Heart left ventricle (tissue), 16 donors: ENCODE measurements around the gene SCN11A. TPM values are rescaled to one million over a fixed set of nuclear protein-coding genes. Genes with fewer than 3 reads are reported as not detected.

Experiments used
- ATAC-seq, 4 donors: fragments of 200-7000 bp; cut with Tn5 transposase; one replicate each; pipeline ENCODE4 v1.9.1; 2020 to 2022; ENCODE audit warnings: moderate library complexity in 4 of 4, mild to moderate bottlenecking in 3 of 4, moderate number of reproducible peaks in 1 of 4
- DNase-seq, 5 donors: peaks; one replicate each; pipeline ENCODE4 v3.0.0-alpha.2; 2020
- H3K27ac ChIP-seq, 12 donors: fragments of 200-600 bp; sonication (generic) in 4 of 12; one replicate each; pipeline versions ENCODE4 v1.5.0 to v1.8.0; 2016 to 2022; ENCODE audit warnings: mild to moderate bottlenecking in 2 of 12
- H3K27me3 ChIP-seq, 9 donors: fragments of 200-600 bp; sonication (generic) in 2 of 9; one replicate each; pipeline versions ENCODE4 v1.5.1 to v1.8.0; 2016 to 2022; ENCODE audit warnings: mild to moderate bottlenecking in 3 of 9
- H3K36me3 ChIP-seq, 9 donors: fragments of 200-600 bp; sonication (generic) in 2 of 9; one replicate each; pipeline versions ENCODE4 v1.5.0 to v1.8.0; 2018 to 2022; ENCODE audit warnings: mild to moderate bottlenecking in 2 of 9
- H3K4me1 ChIP-seq, 12 donors: fragments of 200-600 bp; sonication (generic) in 4 of 12; one replicate each; pipeline versions ENCODE4 v1.5.0 to v1.8.0; 2016 to 2022; ENCODE audit warnings: mild to moderate bottlenecking in 3 of 12
- H3K4me3 ChIP-seq, 12 donors: fragments of 200-600 bp; sonication (generic) in 4 of 12; one replicate each; pipeline versions ENCODE4 v1.5.0 to v1.8.0; 2017 to 2022; ENCODE audit warnings: mild to moderate bottlenecking in 9 of 12, moderate library complexity in 4 of 12
- H3K9me3 ChIP-seq, 12 donors: fragments of 200-600 bp; sonication (generic) in 4 of 12; one replicate each; pipeline versions ENCODE4 v1.5.0 to v1.8.0; 2016 to 2022; ENCODE audit warnings: mild to moderate bottlenecking in 1 of 12
- CTCF ChIP-seq, 12 donors: fragments of 200-600 bp; sonication (generic) in 4 of 12; IDR thresholded peaks; one replicate each; pipeline versions ENCODE4 v1.5.0 to v1.8.0; 2018 to 2022; ENCODE audit warnings: antibody characterized with exemption in 12 of 12, mild to moderate bottlenecking in 5 of 12
- POLR2A ChIP-seq, 2 donors: fragments of 450-650 bp; IDR thresholded peaks; one replicate each; pipeline ENCODE4 v1.6.1; 2017; ENCODE audit warnings: antibody characterized with exemption in 2 of 2, mild to moderate bottlenecking in 2 of 2, moderate library complexity in 2 of 2
- WGBS, 4 donors: extraction: QIAGEN DNeasy Blood & Tissue Kit in 2 of 4; methylation state at CpG; one replicate each; pipeline versions ENCODE4 v1.1.5 to v1.1.7; 2013 to 2018; 5-methylcytosine and 5-hydroxymethylcytosine counted together
- intact Hi-C, 10 donors: fragments of 100-400 bp; cut with DNase I; formaldehyde crosslinking; loops; one replicate each; pipeline versions ENCODE4 v1.11.1 to v1.14.2; 2022
- polyA plus RNA-seq, 2 donors: library from polyadenylated mRNA; stranded (reverse); fragments of 200-250 nt; gene quantifications; one replicate each; pipeline ENCODE4 v1.2.3, GENCODE V29; 2013
- total RNA-seq, 9 donors: library from RNA; depleted of rRNA in 2 of 9; stranded (reverse); fragments of >200 nt in 2 of 9; fragmentation: NEBNext Ultra II Directional in 3 of 9; extraction: Animal tissue kit (Norgen Biotek cat#: 25700) in 3 of 9; gene quantifications; one replicate each; pipeline versions ENCODE4 v1.1.0 to v1.2.4, GENCODE V29; 2016 to 2023
- donor health status: ischemic (EF 13 %, LVEDD 7.1; RV severe dilation, severe dysfunction).
- donor health status: healthy with polysubstance abuse.
- donor health status: DM: no; HTN: yes; CAD: no.
- donor health status: DM: no; HTN: no; CAD: no.
- donor health status: ischemic (EF 25% LVEDD 6.9; RV normal size, moderate dysfunction).
- donor health status: ischemic (EF 25% LVEDD 5.7; RV mildly dilated, moderate dysfunction).
- donor health status: healthy.
- donor health status: DM: yes; HTN: yes; CAD: no.
- donor health status: ischemic (EF 35%, LVEDD 5.7; RV mildly dilated, moderate dysfunction).
- donor health status: nonischemic (EF 11% LVEDD 7.7; RV severe dilation, severe dysfunction).
- donor health status: DM: yes; HTN: yes; CAD: no.
- donor health status: PGD.
- donor health status: ischemic (EF 29% LVEDD 5.4; RV normal size, mild dysfunction).
- donor health status: nonischemic (EF 23%, LVEDD 6.1; RV moderate dilation, normal function).

The SCN11A gene
- total and polyA plus RNA-seq, 11 donors = 0.03 to 0.13 (median 0.08) TPM; not detected in 4

DNA sequence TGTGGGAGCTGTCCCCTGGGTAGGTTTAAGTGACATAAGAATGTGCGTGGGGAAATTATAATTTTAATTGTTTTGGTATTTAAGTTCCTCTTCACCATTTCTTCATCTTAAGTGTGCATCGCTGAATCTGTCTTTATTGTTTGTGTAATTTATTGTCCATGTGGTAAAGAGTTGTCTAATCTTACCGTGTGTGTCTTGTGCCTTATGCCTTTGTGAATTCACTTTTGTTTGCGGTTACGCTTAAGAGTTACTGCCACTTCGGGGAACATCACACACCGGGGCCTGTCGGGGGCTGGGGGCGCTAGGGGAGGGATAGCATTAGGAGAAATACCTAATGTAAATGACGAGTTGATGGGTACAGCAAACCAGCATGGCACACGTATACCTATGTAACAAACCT, 839 bp upstream of the SCN11A start:
- H3K27ac ChIP-seq = peak overlapping the region in 10 of 12 donors; percentile 84 to 93 (median 90)

GRCh38 chr3:39050029-39050428, 1.7 kb downstream of the SCN11A start:
- Histone ChIP-seq H3K9me3 (no peaks in the 10 kb centered on the region), H3K4me1 (peaks cover 4 to 40% (median 23%) of the 10 kb centered on the region in 12 donors), H3K36me3 (no peaks in the 10 kb centered on the region), H3K27me3 (no peaks in the 10 kb centered on the region), H3K4me3 (no peak overlapping the region), H3K27ac (peak overlapping the region in 1 of 12 donors; percentile 3)
- intact Hi-C loops = loop anchor here in 1 of 10 donors (5.0 kb wide), 1 partner anchor 57 kb away; the partner anchor contains the start of genes GORASP1 and TTC21A
- ATAC-seq (no peak), DNase-seq (no peak)
- TF ChIP-seq CTCF (IDR thresholded peaks at IDR 0.05) = no peak
- no peak for TF ChIP-seq POLR2A (IDR thresholded peaks at IDR 0.05)

More for the DNA sequence above, 839 bp upstream of the SCN11A start:
- no peak for DNase-seq
- H3K36me3 ChIP-seq = no peaks in the 10 kb centered on the region
- no peaks in the 10 kb centered on the region for H3K27me3 ChIP-seq
- intact Hi-C loops = loop anchor here in 1 of 10 donors (5.0 kb wide), 1 partner anchor 55 kb away; the partner anchor contains the start of genes GORASP1 and TTC21A
- H3K9me3 ChIP-seq = no peaks in the 10 kb centered on the region
- 2 to 3% (median 2%) methylated on average over 11 of the region's 11 CpGs for WGBS, 4 donors
- no peak for ATAC-seq
- TF ChIP-seq POLR2A (IDR thresholded peaks at IDR 0.05) (no peak), CTCF (IDR thresholded peaks at IDR 0.05) (no peak)
- H3K4me3 ChIP-seq = peak overlapping the region; percentile 72 to 99 (median 96)
- H3K4me1 ChIP-seq = peaks cover 4 to 48% (median 23%) of the 10 kb centered on the region in 12 donors

DNA sequence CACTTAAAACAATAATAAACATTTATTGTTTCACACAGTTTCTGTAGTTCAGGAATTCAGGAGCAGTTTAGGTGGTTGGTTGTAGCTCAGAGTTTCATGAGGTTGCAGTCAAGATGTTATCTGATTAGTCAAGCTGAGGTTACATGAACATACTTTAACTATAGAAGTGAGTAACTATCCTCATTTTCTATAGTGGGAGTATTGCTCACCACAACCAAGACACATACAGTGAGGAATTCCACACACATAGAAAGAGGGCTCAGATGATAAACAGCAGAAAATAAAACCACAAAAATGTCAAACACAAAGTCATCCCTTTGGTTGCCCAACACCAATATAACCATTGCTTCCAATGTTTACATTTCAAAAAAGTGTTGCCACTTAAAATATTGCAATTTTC, 13.6 kb downstream of the SCN11A start:
- no peak overlapping the region for H3K27ac ChIP-seq
- ATAC-seq (no peak), DNase-seq (no peak)
- H3K9me3 ChIP-seq = peaks cover 0 to 26% (median 0%) of the 10 kb centered on the region in 12 donors
- no peaks in the 10 kb centered on the region for H3K27me3 ChIP-seq
- H3K4me1 ChIP-seq = no peaks in the 10 kb centered on the region
- no peaks in the 10 kb centered on the region for H3K36me3 ChIP-seq
- intact Hi-C loops = no loop called here
- no peak for TF ChIP-seq CTCF (IDR thresholded peaks at IDR 0.05)
- H3K4me3 ChIP-seq = no peak overlapping the region

- 92 to 97% (median 94%) methylated on average over 1 of the region's 1 CpG for WGBS, 4 donors
- no peaks in the 10 kb centered on the region for H3K36me3 ChIP-seq
- no peaks in the 10 kb centered on the region for H3K27me3 ChIP-seq
- DNase-seq (no peak), ATAC-seq (no peak)
- peaks cover 0 to 7% (median 0%) of the 10 kb centered on the region in 12 donors for H3K4me1 ChIP-seq
- H3K9me3 ChIP-seq = peaks cover 0 to 6% (median 0%) of the 10 kb centered on the region in 12 donors
- H3K27ac ChIP-seq = no peak overlapping the region
- no peak for TF ChIP-seq CTCF (IDR thresholded peaks at IDR 0.05)
- no peak for TF ChIP-seq POLR2A (IDR thresholded peaks at IDR 0.05)
- intact Hi-C loops = no loop called here
- no peak overlapping the region for H3K4me3 ChIP-seq
These were observed 22.2 kb downstream of the SCN11A start for GRCh38 chr3:39029556-39029955.
